Fibroblast of lung (primary cell): ENCODE results near the gene SEMA6A. TPM values are rescaled to one million over a fixed set of nuclear protein-coding genes. Genes with fewer than 3 reads are reported as not detected.

Experiments used
- DNase-seq, 2 donors: peaks; one replicate each; pipeline versions ENCODE4 v3.0.0 to v3.0.0-alpha.2; 2010; ENCODE audit warnings: low read depth in 2 of 2
- H2AFZ ChIP-seq: 2 replicates; pipeline ENCODE4 v1.5.1; 2012; ENCODE audit warnings: low read length, control low read depth, inconsistent platforms
- H3K27ac ChIP-seq: 2 replicates; pipeline ENCODE4 v1.5.1; 2011; ENCODE audit warnings: low read length, control low read depth; ENCODE audit not compliant: insufficient read depth
- H3K27me3 ChIP-seq: 2 replicates; pipeline ENCODE4 v1.5.1; 2011; ENCODE audit warnings: mild to moderate bottlenecking, low read length; ENCODE audit not compliant: control insufficient read depth, insufficient read depth
- H3K36me3 ChIP-seq: 2 replicates; pipeline ENCODE4 v1.5.1; 2011; ENCODE audit warnings: low read length; ENCODE audit not compliant: control insufficient read depth, insufficient read depth
- H3K4me1 ChIP-seq: 2 replicates; pipeline ENCODE4 v1.5.1; 2011; ENCODE audit warnings: low read length; ENCODE audit not compliant: control insufficient read depth, insufficient read depth; ENCODE audit errors: extremely low read depth
- H3K4me2 ChIP-seq: 2 replicates; pipeline ENCODE4 v1.5.1; 2011; ENCODE audit warnings: low read length, control low read depth; ENCODE audit not compliant: insufficient read depth; ENCODE audit errors: extremely low read depth
- H3K4me3 ChIP-seq, 4 experiments: fragments of 200-600 bp in 1 of 4; sonication (generic) in 1 of 4; replicated peaks in 1 of 4; 2 replicates each; pipeline ENCODE4 v1.5.1; 2011 to 2016; ENCODE audit warnings: low read length in 4 of 4, low read depth in 3 of 4, mild to moderate bottlenecking in 3 of 4, control low read depth in 2 of 4, inconsistent platforms in 1 of 4, mixed read lengths in 1 of 4; ENCODE audit not compliant: insufficient read depth in 1 of 4; ENCODE audit errors: control extremely low read depth in 1 of 4
- H3K79me2 ChIP-seq: 2 replicates; pipeline ENCODE4 v1.5.1; 2012; ENCODE audit warnings: mild to moderate bottlenecking, low read length, inconsistent platforms; ENCODE audit not compliant: control insufficient read depth, insufficient read depth
- H3K9ac ChIP-seq: 2 replicates; pipeline ENCODE4 v1.5.1; 2011; ENCODE audit warnings: mild to moderate bottlenecking, low read length, control low read depth; ENCODE audit not compliant: insufficient read depth
- H3K9me3 ChIP-seq: 2 replicates; pipeline ENCODE4 v1.5.1; 2012; ENCODE audit warnings: low read depth, low read length; ENCODE audit not compliant: control insufficient read depth, insufficient read depth
- H4K20me1 ChIP-seq: 2 replicates; pipeline ENCODE4 v1.5.1; 2011; ENCODE audit warnings: low read length; ENCODE audit not compliant: control insufficient read depth, insufficient read depth; ENCODE audit errors: extremely low read depth
- EZH2 ChIP-seq: IDR thresholded peaks from 2 replicates; pipeline ENCODE4 v1.5.1; 2012; ENCODE audit warnings: low read length, control low read depth, mild to moderate bottlenecking; ENCODE audit errors: missing control alignments
- polyA plus RNA-seq, 2 donors: library from polyadenylated mRNA; depleted of rRNA in 1 of 2; stranded (reverse) in 1 of 2; unstranded in 1 of 2; fragments of >200 nt; gene quantifications; 2 replicates each; pipeline ENCODE4 v1.2.1, GENCODE V29; 2011 to 2012; ENCODE audit warnings: missing spikeins in 1 of 2
- total RNA-seq: library from RNA; depleted of rRNA; stranded (reverse); fragments of >200 nt; gene quantifications from 2 replicates; pipeline ENCODE4 v1.2.1, GENCODE V29; 2014
- TF ChIP-seq, protein P1 (sequence below), 2 donors: IDR thresholded peaks in 1 of 2; conservative IDR thresholded peaks in 1 of 2; 1 replicate in 1 of 2; 2 replicates in 1 of 2; pipeline ENCODE4 v1.5.1; 2011 to 2012; ENCODE audit warnings: low read length in 2 of 2, control low read depth in 1 of 2, inconsistent platforms in 1 of 2, low read depth in 1 of 2, mild to moderate bottlenecking in 1 of 2

The SEMA6A gene
- total and polyA plus RNA-seq, 2 donors (not counting 1 experiment from before 2014, with no cell fraction given) = 0.17 to 0.22 TPM

GRCh38 chr5:116492016-116492623 is 82.5 kb downstream of the SEMA6A start:
- H3K4me1 ChIP-seq = peaks cover 3% of the 10 kb centered on the region

DNA sequence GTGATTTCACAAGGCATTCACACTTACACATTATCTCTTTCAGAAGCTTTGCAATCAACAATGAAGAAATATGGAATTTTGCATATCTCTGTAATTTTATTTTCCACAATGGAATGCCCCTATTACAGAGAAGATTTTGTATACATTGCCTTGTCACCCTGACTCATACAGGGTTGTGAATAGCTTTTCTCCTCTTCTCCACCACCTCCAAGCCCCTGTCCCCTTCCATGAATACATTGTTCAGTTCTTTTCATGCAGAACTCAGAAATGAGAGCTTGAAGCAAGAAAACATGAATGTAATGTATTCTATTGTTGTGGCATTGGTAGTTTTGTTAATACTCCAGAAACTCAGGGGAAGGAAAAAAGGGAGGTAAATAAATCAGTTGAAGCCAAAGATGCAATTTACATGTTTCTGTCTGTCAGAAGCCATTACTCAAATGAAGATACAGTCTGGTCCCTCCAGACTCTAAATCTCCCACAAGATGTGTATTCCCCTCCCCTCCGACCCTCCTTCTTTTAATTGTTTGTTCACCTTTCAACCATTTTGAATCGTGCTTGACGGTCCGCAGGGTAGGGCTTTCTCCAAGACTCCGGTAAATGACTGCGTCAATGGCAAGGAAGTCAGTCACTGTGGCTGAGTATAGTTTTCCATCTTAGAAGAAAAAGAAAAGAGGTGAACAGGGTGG is 86.1 kb downstream of the SEMA6A start:
- no peaks in the 10 kb centered on the region for H3K36me3 ChIP-seq
- DNase-seq = no peak
- TF ChIP-seq, protein P1, sequence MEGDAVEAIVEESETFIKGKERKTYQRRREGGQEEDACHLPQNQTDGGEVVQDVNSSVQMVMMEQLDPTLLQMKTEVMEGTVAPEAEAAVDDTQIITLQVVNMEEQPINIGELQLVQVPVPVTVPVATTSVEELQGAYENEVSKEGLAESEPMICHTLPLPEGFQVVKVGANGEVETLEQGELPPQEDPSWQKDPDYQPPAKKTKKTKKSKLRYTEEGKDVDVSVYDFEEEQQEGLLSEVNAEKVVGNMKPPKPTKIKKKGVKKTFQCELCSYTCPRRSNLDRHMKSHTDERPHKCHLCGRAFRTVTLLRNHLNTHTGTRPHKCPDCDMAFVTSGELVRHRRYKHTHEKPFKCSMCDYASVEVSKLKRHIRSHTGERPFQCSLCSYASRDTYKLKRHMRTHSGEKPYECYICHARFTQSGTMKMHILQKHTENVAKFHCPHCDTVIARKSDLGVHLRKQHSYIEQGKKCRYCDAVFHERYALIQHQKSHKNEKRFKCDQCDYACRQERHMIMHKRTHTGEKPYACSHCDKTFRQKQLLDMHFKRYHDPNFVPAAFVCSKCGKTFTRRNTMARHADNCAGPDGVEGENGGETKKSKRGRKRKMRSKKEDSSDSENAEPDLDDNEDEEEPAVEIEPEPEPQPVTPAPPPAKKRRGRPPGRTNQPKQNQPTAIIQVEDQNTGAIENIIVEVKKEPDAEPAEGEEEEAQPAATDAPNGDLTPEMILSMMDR (conservative IDR thresholded peaks at IDR 0.05 in 1 of 2, IDR thresholded peaks at IDR 0.05 in 1 of 2; ENCODE audit: low read depth in 1 of 2, low read length in 2 of 2) = no peak
- TF ChIP-seq EZH2 = no peak

More at GRCh38 chr5:116492016-116492623, 82.5 kb downstream of the SEMA6A start:
- Histone ChIP-seq H3K36me3 (no peaks in the 10 kb centered on the region), H3K9ac (no peak overlapping the region), H3K27ac (no peak overlapping the region), H4K20me1 (no peaks in the 10 kb centered on the region), H3K27me3 (no peaks in the 10 kb centered on the region), H3K4me3 (no peak overlapping the region), H3K4me2 (no peak overlapping the region), H3K9me3 (no peaks in the 10 kb centered on the region), H2AFZ (no peak overlapping the region), H3K79me2 (no peaks in the 10 kb centered on the region)
- TF ChIP-seq, protein P1 (conservative IDR thresholded peaks at IDR 0.05 in 1 of 2, IDR thresholded peaks at IDR 0.05 in 1 of 2; ENCODE audit: low read depth in 1 of 2, low read length in 2 of 2) = no peak
- TF ChIP-seq EZH2 = no peak
- DNase-seq = peak; percentile 93 to 96

GRCh38 chr5:116487045-116487444 is 87.6 kb downstream of the SEMA6A start:
- Histone ChIP-seq H3K27me3 (no peaks in the 10 kb centered on the region), H3K79me2 (no peaks in the 10 kb centered on the region), H3K9ac (no peak overlapping the region), H3K4me3 (no peak overlapping the region), H3K4me1 (peaks cover 3% of the 10 kb centered on the region), H3K36me3 (no peaks in the 10 kb centered on the region), H3K4me2 (no peak overlapping the region), H3K27ac (no peak overlapping the region), H3K9me3 (no peaks in the 10 kb centered on the region), H2AFZ (no peak overlapping the region), H4K20me1 (no peaks in the 10 kb centered on the region)
- TF ChIP-seq, protein P1 (conservative IDR thresholded peaks at IDR 0.05 in 1 of 2, IDR thresholded peaks at IDR 0.05 in 1 of 2; ENCODE audit: low read depth in 1 of 2, low read length in 2 of 2) = no peak
- no peak for TF ChIP-seq EZH2
- no peak for DNase-seq

More for the DNA sequence above, 86.1 kb downstream of the SEMA6A start:
- H4K20me1 ChIP-seq = no peaks in the 10 kb centered on the region
- H3K4me3 ChIP-seq = no peak overlapping the region
- H3K79me2 ChIP-seq = no peaks in the 10 kb centered on the region
- no peak overlapping the region for H3K9ac ChIP-seq
- H3K9me3 ChIP-seq = no peaks in the 10 kb centered on the region
- no peaks in the 10 kb centered on the region for H3K27me3 ChIP-seq
- H3K4me2 ChIP-seq = no peak overlapping the region
- H3K4me1 ChIP-seq = peaks cover 3% of the 10 kb centered on the region
- H2AFZ ChIP-seq = no peak overlapping the region
- H3K27ac ChIP-seq = no peak overlapping the region
